ENCODE results near the gene CERKL. TPM values are rescaled to one million over a fixed set of nuclear protein-coding genes. Genes with fewer than 3 reads are reported as not detected.
"Not testable (repeated sequence)": the region's sequence is repeated elsewhere in the genome, so short reads cannot be mapped to it uniquely, and the experiment has no call there.

Gene CERKL, protein sequence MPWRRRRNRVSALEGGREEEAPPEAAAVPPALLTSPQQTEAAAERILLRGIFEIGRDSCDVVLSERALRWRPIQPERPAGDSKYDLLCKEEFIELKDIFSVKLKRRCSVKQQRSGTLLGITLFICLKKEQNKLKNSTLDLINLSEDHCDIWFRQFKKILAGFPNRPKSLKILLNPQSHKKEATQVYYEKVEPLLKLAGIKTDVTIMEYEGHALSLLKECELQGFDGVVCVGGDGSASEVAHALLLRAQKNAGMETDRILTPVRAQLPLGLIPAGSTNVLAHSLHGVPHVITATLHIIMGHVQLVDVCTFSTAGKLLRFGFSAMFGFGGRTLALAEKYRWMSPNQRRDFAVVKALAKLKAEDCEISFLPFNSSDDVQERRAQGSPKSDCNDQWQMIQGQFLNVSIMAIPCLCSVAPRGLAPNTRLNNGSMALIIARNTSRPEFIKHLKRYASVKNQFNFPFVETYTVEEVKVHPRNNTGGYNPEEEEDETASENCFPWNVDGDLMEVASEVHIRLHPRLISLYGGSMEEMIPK
- polyA plus RNA-seq, result under 1 TPM in 1 of 3 donors, not detected in 2; 0.40 TPM

DNA sequence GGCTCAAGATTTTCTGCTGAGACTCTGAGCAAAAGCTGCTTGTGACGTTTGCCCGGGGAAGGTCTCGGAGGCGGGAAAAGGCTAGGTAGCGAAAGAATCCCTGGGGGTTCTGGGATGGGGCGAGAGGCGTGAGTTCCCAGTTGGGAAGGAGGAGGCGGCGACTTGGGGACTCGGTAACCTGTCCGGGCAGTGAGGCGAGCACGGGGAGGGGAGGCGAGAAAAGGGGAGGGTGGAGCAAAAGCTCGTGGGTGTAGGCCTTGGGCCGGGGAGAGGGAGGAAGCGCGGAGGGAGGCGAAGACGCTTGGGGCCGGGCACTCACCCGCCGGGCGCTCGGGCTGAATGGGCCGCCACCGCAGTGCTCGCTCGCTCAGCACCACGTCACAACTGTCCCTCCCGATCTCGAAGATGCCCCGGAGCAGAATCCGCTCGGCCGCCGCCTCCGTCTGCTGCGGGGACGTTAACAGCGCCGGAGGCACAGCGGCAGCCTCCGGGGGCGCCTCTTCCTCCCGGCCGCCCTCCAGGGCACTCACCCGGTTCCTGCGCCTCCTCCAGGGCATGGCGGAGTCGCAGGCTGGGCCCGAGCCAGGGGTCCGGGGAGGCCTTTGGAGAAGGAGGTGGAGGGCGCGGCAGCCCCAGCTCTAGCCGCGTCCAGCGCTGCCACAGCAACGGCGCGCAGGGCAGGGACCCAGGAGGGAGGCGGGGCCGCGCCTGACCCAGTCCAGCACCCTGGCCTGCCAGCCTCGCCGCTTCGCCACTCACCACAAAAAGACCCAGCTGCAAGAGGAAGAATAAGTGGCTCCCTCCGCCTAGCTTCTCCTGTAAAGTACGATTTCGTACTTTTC is at the start of gene CERKL:
Gene CERKL, minus strand, starts transcription at position 656 of the 842 bp plus-strand sequence. Its CDS starts 99 bp downstream, at position 557.
- no peak within 1 kb of the TSS for H3K27ac ChIP-seq (ENCODE audit: low read depth, low read length)

DNA sequence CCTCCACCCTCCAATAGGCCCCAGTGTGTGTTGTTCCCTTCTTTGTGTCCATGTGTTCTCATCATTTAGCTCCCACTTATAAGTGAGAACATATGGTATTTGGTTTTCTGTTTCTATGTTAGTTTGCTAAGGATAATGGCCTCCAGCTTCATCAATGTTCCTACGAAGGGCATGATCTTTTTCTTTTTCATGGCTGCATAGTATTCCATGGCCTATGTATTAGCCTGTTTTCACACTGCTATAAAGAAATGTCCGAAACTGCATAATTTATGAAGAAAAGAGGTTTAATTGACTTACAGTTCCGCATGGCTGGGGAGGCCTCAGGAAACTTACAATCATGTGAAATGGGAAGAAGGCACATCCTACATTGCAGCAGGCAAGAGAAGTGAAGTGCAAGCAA is 45.6 kb upstream of the CERKL start:
- not testable (repeated sequence) for H3K27ac ChIP-seq (ENCODE audit: low read depth, low read length)
- 80 to 94% (median 90%) methylated on average over 3 of the region's 3 CpGs for whole genome bisulfite sequencing, 3 donors

More for the DNA sequence above, at the start of gene CERKL:
- WGBS, 3 donors, result 2 to 3% (median 3%) methylated on average over 68 to 69 of the region's 70 CpGs

DNA sequence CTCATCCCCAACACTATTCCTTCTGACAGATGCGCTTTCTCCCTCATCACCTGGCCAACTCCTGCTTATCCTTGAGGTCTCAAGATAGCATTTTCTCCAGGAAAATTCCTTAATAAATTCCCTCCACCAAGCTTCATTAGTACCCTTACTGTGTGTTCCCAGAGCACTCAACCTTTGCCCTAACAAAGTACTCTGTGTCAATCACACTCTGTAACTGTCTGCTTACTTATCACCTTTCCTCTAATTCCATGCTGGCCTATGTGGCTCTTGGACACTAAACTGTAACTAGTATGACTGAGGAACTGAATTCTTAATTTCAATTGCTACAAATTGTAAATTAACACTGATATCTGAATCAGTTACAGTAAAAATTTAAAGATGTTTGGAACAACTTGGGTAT is 41.3 kb upstream of the CERKL start:
- WGBS, 3 donors, result 87 to 92% (median 91%) methylated on average over 1 of the region's 1 CpG
- no peak overlapping the region for H3K27ac ChIP-seq (ENCODE audit: low read depth, low read length)

DNA sequence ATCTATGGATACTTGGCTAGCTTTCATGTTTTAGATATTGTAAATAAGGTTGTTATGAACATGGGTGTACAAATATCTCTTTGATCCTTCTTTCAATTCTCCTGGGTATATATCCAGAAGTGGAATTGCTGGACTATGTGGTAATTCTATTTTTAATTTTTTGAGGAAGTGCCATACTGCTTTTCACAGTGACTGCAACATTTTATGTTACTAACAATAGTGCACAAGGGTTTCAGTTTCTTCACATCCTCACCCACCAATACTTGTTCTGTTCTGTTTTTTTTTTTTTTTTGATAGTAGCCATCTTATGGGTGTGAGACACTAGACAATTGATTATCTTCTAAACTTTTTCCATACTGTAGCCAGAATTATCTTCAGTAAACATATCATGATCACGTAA is 40.7 kb upstream of the CERKL start:
- H3K27ac ChIP-seq (ENCODE audit: low read depth, low read length), result no peak overlapping the region
- WGBS, 3 donors, result 63 to 83% (median 79%) methylated on average over 1 of the region's 1 CpG

DNA sequence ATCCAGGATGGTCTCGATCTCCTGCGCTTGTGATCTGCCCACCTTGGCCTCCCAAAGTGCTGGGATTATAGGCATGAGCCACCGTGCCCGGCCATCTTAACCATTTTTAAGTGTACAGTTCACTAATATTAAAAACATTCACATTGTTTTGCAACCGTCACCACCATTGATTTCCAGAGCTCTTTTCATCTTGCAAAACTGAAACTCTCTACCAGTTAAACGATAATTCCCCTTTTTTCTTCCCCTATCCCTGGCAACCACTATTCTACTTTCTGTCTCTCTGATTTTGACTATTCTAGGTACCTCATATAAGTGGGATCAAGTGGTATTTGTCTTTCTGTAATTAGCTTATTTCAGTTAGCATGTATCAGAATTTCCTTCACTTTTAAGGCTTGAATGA is 40.2 kb upstream of the CERKL start:
- no peak overlapping the region for H3K27ac ChIP-seq (ENCODE audit: low read depth, low read length)
- WGBS, 3 donors, result 68 to 82% (median 81%) methylated on average over 6 of the region's 6 CpGs

DNA sequence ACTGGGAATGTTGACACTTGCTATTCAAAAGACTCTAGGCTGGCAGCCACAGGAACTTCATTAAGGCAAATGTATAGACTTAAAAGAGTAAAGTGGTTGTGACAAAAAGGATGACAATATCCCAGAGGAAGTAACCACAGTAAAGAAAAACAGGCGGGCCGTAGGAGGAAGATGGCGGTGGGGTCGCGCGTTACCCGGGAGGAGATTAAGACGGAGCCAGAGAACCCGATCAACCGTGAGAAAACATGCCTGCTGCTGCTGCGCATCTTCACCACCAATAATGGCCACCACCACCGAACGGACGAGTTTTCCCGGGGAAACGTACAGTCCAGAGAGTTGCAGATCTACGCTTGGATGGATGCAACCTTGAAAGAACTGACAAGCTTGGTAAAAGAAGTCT is 37.4 kb upstream of the CERKL start:
- H3K27ac ChIP-seq (ENCODE audit: low read depth, low read length), result no peak overlapping the region
- 90 to 94% (median 93%) methylated on average over 17 of the region's 17 CpGs for WGBS, 3 donors

DNA sequence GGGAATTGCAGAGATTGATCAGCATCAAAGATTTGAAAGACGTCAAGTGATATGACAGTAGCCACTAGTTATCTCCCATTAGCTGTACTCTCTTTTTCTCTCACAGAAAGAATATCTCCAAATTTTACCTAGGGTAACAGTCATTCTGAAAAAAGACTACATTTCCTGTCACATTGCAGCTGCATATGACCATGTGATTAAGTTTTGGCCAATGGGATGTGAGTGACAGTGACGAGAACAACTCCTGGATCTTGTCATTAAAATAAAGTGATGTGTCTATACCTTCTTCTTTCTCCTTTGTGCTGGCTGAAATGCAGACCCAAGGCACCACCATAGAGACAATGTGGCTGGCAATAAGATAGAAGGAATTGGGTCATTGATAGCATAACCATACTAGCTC is 34.0 kb upstream of the CERKL start:
- WGBS, 3 donors, result 76 to 83% (median 81%) methylated on average over 2 of the region's 2 CpGs
- no peak overlapping the region for H3K27ac ChIP-seq (ENCODE audit: low read depth, low read length)

DNA sequence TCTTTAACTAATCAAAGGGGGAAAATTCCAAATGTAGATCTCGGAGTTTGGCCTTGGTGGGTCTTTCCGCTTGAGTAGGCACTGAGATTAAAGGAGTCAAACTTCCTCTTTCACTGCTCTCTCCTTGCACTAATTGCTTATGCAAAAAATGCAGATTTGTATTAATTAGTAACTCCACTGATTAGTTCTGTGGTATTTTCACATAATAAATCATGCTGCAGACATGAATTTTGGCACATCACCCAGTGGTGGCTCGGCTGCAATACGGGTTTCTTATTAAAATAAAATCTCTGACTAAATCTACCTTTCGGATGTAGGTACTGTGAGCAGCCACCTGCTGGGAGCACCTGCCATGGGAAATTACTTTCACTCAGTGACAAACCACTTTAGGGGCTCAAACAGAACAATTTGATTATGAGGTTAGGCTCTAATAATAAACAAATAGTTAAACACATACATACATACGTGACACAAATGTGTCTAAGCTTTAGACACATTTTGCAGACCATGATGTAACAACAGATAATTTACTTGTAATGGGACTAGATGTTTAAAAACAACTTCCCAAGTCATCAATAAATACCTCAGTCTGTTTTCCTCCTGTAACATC is 29.8 kb upstream of the CERKL start:
- 43 to 59% (median 48%) methylated on average over 6 of the region's 6 CpGs for WGBS, 3 donors
- H3K27ac ChIP-seq (ENCODE audit: low read depth, low read length), result no peak overlapping the region

DNA sequence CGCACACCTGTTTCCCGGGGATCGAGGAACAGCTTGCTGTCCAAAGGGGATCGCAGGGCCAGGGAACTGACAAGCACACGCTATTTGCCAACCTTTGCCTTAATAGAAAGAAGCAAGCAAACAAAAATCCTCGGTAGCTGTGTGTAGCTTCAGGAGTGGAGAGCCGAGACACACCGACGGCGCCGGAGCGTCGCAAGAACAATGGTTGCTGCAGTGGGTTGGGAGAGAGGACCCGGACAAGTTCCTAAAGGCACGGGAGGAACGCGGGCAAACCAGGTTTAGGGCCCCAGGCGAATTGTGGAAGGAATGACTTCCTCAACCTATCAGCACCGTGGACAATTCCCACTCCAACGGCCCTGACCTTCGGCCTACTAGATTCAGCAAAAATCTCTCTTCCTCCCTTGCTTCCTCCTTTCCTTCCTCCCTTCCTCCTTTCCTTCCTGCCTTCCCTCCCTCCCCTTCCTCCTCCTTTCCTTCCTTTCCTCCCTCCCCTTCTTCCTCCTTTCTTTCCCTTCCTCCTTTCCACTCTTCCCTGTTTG is 28.3 kb upstream of the CERKL start:
- WGBS, 3 donors, result 3 to 6% (median 5%) methylated on average over 21 of the region's 21 CpGs
- no peak overlapping the region for H3K27ac ChIP-seq (ENCODE audit: low read depth, low read length)

DNA sequence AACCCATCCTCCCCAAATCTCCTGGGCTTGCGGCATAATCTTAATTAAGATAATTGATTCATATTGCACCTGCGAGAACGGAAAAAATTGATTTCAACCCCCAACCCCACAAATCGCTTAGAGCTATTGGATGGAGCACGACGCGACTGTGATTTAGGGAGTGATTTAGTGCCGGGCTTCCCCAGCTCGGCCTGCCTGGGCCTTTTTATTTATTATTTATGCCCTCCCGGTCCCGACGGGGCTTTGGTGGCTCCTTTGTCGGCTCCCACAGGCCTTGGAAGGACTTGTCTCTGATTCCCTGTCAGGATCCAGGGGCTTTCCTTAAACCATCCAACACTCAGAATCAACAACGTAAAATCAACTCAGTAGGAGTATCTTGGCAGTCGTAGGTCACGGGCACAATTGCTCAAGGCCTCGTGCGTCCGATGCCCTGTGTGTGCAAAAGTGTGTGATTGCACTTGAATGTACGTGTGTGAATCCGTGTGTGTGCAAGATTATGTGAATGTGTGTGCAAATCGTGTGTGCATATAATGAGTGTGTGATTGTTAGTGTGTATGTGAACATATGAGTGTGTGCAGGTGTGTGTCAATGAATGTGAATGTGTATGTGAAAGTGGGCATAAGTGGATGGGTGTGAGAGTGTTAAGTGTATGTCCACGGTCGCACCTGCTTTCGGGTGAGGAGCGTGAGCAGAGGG is 27.7 kb upstream of the CERKL start:
- H3K27ac ChIP-seq (ENCODE audit: low read depth, low read length), result no peak overlapping the region
- 5 to 10% (median 7%) methylated on average over 26 of the region's 26 CpGs for WGBS, 3 donors

DNA sequence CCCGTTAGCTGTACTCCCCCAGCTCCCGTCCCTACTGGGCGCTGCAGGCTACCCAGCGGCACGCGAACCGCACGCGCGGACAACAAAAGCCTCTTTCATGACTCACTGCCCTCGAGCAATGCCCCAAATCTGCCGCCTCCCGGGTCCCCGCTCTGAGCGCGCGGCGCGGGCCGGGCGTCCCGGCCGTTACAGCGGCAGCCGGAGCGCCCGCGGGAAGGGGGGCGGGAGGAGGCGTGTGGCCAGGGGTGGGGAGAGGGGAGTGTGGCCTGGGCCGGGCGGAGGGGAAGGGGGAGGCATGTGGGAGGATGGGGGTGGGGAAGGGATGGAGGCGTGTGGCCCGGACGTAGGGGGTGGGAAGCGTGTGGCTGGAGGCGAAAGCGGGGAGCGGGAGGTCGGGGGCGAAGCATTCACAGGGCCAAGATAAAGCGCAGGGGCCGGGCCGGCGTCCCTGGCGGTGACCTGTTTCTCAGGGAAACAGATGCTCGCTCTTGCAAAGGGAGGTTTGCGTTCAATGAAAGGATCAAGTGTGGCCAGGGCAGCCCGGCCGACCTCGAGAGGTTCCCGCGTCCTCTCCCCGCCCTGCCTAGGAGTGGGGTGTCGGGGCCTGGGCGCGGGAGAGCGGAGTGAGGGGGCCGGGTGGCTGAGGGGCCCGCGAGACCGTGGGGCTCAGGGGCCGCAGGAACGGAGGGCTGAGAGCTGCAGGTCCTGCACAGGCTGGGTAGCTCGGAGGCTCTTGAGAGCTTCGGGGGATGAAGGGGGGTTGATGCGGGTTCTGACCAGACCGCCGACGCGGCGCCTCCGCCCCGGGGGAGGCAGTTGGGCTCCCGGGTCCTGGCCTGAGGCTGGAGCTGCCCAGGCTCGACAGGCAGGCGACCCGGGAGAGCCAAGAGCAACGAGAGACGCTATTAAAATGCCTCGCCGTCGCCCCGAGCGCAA is 26.9 kb upstream of the CERKL start:
- H3K27ac ChIP-seq (ENCODE audit: low read depth, low read length), result no peak overlapping the region
- 1 to 2% (median 1%) methylated on average over 63 to 85 of the region's 85 CpGs for WGBS, 3 donors

DNA sequence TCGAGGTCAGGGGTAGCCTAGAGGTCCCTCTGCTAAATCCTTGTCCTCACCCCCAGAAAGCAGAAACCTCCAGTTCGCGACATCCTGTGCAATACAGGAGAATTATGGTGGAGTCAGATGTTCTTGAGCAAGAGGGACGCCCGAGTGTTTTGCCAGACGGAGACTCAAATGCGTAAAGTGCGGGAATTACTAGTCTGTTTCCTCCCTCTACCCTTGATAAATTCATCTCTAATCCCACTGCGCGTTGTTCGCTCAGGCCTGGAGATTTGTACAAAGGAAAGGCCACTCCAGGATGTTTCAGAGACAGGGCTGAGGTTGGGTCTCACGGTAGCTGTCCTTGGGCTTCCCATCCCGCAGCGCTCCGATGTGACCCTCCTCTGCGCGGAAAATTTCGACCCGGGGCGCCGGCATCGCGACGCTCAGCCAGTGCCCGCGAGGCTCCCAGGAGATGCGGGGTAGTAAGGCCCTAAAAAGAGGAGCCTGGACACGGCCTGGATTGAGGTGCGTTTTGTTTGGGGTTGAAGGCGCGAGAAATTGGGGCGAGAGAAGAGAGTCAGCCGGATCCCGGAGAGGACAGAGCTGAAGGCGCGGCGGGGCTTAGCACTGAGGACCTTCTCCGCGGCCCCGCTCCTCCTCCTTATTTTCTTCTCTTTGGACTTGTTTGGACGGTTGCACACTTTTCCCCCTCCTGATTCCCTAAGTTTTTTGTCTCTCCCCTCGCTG is 26.1 kb upstream of the CERKL start:
- H3K27ac ChIP-seq (ENCODE audit: low read depth, low read length), result no peak overlapping the region
- WGBS, 3 donors, result 3 to 5% (median 3%) methylated on average over 42 of the region's 42 CpGs

DNA sequence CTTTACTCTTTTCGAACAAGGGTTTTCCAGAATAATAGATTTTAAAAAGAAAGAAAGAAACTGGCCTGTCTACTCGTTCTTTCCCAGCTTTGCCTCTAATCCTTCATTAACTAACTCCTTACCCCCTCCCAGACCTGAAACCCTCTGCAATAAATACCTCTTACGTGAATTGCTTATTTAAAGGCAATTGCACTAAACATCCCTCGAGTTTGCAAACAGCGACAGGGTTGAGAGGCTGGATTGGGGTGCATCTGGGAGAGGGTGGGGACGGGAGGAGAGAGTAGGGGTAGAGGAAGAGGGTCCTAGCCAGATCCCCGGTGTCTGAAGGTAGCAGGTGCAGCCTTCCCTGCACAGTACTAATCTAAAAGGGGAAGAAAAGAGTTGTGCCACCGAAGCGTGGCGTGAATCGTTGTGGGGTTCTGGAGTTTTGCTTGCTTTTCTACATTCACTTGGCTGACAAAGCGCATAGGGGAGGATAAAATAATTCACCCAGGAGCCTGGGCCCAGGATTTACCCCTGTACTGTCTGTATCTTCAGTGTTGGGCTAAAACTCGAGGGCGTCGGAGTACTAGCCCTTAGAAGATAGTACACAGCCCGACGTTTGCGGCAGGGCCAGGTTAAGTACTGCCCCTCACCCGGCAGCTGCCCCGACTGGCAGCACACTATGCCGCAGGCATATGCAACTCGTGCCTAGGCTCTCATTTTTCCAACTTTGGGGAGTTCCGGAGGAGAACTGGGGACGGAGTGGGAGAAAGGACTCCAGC is 25.3 kb upstream of the CERKL start:
- H3K27ac ChIP-seq (ENCODE audit: low read depth, low read length), result no peak overlapping the region
- WGBS, 3 donors, result 6 to 8% (median 7%) methylated on average over 24 of the region's 24 CpGs

DNA sequence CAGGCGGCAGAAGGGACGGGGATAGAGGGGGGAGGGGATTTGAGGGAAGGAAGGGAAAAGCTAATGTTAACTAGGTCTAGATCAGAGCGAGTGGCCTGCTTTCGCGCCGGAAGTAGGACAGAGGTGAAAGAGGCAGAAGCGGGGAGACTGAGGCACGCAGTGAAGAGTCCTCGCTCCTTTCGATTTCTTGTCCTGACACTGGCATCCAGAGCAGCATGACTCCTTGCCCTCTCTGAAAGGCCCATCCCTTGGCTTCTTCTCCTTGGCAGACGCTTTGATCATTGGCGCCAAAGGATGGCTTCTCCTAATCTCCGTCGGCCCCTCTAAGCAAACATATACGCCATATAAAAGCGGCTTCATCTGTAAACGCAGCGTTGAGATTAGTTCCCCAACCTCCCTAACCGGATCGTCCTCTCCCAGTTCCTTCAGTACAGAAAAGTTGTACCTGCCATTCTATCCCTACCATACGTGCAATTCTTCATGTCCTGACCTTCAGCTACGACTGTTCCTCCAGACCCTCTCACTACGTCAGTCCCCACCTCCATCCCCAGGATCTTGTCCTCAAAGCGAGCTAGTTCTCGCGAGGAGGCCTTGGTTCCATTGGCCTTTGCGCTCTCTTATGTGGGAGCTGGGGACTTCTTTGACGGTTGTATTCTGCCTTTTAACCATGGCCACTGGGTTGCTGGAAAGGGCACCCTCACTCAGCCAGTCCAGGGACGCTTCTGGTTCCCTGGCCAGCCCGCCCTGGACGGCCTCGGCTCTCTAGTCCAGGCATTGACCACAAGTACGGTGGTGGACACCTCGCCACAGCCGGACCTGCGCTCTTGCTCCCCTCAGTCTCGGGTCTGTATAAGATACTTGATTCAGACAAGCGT is 24.3 kb upstream of the CERKL start:
- WGBS, 3 donors, result 4% methylated on average over 38 of the region's 38 CpGs
- H3K27ac ChIP-seq (ENCODE audit: low read depth, low read length), result no peak overlapping the region
